NCI-H446 (cell line): ENCODE results near the gene IFITM10.
A peak's percentile ranks its signal among the peaks of the same experiment; 100 is the strongest.

Experiments
- DNase-seq, 2 experiments: peaks; one replicate each; lab custom pipeline; 2025; lab: John Stamatoyannopoulos, UW

Gene IFITM10

DNA sequence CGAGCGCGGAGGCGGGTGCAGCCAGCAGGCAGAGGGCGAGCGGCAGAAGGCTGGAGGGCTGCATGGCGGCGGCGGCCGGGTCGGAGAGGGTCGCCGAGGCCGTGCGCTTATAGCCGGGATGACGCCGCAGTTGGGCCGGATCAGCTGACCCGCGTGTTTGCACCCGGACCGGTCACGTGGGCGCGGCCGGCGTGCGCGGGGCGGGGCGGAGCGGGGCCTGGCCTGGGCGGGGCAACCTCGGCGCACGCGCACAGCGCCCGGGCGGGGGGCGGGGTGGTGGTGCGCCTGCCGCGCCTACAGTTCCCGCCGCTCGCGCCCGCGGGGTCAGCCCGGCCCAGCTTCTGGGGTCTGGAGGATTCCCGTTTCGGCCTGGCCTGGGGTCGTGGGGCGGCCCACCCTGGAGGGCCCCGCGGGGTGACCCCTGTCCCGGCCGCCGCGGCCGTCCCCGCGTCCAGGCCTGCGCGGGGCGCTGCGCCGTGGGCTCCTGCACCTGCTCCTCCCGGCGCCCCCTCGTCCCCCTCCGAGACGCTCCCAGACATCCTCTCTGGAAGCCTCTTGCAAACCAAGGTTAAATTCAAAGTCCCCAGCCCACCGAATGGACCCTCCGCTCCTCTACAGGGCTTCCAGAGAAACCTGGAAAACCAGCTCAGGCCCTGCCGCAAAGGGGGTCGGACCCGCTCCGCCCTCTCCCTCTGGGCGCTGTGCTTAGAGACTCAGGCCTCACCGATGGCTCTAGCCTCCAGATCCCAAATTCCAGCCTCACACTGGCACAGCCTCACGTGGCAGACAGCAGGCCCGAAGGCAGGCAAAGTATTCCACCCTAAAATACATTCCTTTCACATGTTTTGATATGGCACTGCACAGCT lies 13.6 kb upstream of the IFITM10 start, which contains the start of gene CTSD:
CTSD (minus strand) TSS at position 132 of the 866 bp plus-strand sequence; CDS start at position 64, 68 bp downstream.
- peak; percentile 33 to 85 for DNase-seq

DNA sequence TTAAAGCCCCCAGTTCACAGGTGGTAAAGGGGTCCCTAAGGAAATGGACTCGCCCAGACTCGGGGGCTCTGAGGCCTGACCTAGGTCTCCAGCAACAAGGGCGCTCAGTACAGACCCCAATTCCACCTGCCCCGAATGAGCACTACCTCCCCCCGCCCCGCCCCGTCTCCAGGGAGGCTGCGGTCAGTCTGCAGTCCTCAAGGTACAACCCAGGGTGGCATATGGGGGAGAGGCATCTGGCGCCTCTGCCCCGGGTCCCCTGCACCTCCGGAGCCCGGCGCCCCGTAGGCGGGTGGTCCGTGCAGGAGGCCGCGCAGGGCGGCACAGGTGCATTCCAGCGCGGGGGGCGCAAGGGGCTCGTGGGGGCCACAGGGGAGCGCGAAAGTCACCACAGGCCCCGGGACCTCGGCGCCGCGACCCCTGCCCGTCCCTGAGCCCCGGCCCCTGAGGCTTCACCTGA lies 13.0 kb upstream of the IFITM10 start:
- no peak for DNase-seq

DNA sequence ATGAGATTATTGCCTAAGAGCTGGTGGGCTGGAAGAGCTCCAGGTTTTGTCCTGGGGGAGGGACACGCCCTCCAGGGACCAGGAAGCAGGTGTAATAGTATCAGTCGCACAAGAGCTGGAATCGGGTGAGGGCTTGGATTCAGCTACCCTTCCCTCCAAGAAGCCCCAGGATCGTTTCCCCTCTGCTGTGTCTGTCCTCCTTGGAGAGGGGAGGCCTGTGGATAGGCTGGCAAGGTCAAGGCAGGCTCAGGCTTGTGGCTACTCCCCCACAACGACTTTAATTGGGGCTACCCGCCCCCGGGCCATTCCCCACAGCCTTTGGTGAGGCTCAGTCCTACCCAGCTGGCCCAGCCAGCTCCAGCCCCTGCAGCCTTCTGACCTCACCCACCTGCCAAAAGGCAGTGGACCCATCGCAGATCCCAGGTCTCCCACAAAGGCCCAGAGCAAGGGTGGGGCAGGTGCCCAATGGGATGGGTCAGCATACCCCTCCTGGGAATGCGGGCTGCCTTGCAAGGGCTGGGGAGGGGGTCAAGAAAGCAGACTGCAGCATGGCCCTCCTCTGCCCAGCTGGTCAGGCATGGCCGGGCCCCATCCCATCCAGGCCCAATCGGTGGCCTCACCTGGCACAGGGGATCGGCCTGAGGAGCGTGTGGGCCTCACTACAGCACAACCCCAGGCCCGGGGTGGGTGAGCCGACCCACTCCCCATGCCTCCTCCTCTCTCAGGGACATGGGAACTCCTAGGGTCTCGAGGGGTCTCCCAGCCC lies 12.3 kb upstream of the IFITM10 start:
- DNase-seq, result no peak

DNA sequence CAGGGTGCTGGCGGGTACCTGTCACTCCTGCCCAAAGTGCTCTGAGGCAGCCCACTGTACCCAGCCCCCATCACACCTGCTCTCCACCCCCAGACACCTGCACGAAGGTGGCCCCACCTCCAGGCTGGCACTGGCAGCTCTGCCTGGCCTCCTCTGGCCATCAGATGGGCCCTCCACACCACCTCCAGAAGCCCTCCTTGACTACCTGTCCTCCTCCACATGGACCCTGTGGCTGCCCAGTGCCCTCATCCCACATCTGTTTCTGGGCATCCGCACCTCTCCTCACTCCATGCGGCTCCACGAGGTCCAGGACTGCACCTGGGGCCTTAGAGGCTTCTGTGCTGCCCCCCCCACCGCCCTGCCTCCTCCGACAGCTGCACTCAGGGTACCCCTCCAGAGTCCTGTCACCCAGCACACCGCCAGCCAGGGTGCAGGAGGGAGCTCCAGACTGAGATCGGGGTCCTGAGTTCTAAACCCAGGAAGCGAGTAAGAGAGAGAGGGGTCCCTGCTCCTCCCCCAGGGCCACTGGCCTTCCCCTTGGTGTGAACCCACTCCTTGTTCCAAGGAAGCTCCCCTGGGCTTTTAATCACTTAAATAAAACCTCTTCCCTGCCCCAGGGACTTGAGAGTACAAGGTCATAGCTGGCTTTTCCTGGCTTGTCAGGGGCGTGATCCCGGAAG lies 11.6 kb upstream of the IFITM10 start:
- no peak for DNase-seq

DNA sequence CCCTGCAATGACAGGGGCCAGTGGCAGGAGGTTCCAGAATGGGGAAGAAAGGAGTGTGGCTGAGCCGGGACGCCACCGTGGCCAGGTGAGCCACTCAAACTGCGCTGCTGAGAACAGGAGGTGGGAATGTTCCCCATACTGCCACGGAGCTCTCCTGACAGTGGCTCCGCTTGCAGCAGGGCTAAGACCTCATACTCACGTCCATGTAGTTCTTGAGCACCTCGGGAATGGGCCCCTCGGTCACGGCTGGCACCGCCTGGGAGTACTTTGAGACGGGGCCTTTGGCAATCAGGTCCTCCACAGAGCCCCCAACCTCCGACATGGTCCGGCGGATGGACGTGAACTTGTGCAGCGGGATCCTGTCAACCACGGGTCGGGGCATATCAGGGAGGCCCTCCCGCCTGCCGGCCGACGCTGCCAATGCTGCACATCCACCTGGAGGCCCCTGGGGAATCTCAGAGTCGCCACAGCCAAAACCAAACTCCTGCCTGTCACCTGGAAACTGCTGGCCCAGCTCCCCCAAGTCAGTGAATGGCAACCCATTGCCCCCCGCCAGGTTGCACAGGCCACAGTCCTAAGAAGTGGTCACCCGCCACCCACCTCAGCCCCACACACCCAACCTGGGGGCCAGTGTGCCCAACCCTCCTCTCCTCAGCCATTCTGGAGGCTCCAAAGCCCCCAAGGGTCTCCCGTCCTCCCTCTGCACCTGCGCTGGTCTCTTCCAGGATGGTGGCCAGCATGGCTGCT lies 10.9 kb upstream of the IFITM10 start:
- DNase-seq, result no peak

DNA sequence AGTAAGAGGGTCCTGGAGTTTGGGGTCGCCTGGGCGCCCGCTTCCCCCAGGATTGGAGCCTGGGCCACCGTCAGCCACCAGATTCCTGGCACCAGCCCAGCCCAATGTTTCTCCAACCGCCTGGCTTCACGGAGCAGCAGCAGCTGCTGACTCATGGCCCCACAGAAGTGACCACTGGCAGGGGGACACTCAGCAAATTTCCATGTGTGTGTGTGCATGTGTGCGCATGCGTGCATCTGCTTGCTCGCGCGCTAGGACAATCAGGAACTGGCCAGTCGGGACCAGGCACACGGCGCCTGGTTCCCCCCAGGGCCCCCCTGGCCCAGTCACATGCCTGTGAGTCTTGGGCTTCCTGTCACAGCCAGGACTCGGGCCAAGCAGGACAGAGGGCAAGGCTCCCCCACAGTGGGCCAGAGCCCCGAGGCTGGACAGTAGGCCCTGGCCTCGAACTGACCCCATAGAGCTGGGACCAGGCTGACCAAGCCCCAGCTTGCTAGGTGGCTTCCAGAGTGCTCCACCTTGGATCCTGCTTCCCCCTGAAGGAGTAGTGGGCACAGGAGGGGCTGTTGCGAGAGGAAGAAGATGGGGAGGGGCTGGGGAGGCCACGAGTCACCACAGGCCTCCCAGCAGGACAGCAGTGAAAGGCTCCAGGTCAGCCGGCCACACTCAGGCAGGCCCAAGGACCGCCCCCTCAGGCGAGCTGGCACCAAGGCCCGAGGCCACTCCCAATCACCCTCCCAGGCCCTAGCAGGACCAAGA lies 10.1 kb upstream of the IFITM10 start:
- no peak for DNase-seq

DNA sequence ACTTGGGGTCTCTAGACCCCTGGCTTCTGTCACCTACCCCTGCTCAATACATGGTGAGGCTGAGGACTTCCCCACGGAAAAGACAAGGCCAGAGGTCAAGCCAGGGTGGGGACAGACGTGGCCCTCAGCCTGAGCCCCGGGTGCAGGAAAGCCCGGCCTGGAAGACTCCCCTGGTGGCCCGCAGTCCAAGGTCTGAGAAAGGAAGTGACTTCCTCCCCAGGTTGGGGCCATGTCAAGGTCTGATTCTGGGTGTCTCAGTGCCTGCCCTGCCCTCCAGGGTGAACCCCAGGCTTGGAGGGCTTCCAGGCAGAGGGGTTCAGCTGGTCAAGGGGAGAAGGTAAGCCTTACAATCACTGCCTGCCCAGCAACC lies 9.4 kb upstream of the IFITM10 start:
- DNase-seq, result no peak

DNA sequence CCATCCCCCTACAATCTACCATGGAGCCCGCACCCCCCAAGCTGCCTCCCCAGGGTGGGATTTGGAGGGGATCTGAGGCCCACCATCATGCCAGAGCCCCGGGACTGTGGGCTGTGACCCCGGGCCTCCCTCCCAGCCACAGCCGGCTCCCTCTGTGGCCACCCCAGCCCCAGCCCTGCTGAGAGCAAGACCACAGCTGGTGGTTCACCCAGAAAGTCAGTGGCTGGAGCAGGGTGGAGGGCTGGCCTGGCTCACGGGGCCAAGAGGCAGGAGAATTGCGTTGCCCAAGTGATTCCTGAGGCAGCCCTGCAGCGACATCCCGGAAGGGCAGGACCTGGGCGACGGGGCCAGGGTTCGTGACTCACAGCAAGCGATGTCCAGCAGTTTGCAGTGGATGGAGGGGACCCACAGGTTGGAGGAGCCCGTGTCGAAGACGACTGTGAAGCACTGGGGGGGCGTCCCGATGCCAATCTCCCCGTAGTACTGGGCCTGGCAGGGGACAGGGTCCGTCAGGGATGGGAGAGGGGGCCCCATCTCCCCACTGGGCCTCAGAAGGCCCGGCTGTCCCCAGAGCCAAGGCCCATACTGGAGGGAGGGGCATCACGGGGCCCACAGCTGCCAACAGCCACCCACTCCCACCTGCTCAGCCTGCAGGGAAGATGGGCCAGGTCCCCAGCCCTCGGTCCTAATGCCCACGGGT lies 8.9 kb upstream of the IFITM10 start:
- no peak for DNase-seq

DNA sequence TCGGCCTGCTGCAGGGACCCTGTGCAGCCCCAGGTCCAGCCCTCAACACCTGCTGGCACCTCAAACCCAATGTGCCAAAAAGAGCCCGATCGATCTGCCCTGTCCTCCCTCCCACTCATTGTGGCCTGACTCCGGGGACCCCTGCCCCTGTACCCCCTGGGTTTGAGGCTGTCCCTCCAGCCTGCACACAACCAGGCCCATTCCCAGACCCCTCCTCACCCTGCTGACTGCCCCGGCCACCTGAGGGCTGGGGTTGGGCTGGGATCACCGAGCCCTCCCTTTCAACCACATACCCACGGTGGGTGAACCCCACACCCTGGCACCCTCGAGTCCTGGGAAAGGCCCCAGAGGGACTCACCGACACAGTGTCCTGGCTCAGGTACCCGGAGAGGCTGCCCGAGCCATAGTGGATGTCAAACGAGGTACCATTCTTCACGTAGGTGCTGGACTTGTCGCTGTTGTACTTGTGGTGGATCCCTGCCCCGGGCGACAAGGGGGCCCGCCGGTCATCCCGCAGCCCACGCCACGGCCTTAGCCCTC lies 8.3 kb upstream of the IFITM10 start:
- DNase-seq, result no peak

DNA sequence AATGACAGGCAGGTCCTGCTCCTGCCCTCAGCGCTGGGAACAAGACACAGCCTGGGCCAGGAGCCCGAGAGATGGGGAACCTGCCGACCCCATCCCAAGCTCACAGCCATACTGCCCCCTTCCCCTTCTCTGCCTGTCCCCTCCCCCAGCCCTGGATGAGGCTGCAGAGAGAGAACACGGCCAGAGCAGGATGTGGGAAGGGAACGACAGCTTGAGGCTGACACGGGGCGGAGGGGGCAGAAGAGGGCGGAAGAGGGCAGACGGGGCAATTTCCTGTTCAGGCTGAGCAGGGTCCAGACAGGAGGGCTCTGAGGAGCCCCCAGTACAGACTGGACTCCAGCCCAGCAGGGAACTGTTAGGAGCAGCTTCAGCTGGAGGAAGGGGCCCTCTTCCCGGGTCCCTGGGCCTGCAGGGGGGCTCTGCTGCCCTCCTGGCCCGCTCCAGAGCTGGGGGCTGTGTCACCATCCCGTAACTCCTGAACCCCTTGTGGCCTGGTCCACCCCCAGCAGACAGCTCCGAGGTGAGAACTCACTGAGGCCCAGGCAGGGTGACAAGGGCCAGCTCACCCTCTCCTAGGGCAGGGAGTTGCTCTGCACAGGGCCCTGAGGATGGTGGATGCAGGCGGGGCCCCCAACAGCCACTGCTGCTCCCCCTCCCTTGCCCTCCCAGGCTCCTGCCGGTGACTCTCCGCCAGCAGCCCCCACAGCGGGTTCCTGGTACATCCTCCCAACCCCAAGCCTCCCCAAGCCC lies 7.6 kb upstream of the IFITM10 start:
- no peak for DNase-seq

DNA sequence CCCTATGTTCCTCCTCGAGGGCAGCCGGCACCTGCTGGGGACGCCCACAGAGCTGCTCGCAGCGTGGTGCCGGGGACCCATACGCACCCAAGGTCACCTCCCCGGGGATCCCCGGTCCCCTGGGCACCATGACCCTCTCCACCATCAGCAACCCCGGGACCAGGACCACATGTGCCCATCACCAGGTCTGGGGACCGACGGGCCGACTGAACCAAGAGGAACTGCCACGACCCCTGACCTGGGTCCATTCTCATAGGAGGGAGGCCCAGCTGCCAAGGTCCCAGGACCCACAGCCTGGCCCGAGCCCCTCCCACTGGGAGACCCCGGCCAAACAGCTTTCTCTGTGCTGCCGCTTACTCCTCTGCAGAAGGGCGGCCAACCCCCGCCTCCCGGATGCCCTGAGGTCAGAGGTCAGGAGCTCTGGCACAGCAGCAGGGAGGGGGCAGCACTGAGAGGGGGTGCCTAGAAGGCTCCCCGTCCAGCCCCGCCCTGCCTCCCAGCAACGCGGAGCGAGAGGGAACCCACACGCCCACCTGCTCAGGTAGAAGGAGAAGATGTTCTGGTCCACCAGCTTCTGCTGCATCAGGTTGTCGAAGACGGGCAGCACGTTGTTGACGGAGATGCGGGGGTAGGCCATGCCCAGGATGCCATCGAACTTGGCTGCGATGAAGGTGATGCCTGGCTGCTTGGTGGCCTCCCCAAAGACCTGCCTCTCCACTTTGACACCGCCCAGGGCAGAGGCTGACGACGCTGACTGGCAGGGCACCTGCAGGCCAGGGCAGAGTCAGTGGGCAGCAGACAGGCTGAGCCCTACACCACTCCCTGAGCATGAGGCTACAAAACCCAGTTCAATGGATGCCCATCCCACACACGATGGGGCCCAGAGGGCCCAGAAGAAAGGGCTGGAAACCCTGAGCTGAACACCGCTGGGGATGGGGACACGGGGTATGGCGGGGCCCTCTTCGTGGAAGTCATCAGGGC lies 6.7 kb upstream of the IFITM10 start:
- DNase-seq, result no peak

DNA sequence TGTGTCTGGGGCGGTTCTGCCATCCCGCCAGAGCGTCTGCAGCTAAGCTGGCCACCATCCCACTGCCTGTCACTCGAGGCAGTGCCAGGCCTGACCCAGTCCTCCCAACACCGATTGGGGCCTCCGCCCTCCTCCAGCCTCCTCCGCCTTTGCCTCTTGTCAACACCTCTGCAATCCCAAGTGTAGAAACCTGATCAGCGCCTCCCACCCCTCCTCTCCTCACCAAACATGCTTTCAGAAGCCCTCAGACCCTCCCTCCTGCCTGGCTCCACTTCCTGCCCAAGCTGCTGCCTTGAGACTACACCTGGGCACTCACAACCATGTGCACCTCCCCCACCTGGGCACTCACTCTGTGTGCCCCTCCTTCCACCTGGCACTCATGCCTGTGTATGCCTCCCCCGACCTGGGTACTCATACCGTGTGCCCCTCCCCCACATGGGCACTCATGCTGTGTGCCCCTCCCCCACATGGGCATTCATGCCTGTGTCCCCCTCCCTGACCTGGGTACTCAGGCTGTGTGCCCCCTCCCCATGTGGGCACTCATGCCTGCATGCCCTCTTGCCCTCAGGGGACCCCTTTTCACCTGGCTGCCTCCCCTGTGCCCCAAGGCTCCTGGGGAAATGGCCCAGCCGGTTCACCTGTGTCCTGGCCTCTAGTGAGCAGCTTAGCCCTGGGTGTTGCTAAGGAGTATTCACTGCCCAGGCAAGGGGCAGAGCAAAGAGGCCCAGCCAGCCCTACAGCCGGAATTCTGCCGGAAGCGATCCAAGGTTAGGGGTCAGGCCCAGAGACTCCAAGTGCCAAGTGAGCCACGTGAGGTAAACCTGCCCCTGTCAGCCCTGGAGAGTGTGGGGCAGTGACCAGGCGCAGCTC lies 5.5 kb upstream of the IFITM10 start:
- no peak for DNase-seq

DNA sequence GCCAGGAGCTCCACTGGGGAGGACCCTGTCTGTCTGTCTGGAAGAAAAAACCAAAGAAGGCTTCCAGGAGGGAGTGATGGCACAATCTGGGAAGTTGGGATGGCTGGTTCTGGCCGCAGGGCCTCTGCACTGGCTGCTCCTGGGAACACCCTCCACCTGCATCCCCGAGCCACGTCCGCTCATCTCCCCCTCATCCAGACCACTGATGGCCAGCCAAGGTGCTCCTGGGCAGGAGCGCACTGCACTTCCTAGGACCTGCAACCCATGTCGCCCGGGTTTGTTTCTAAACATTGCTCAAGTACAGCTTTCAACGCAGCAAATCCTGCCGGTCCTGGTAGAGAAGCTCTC lies 4.9 kb upstream of the IFITM10 start:
- no peak for DNase-seq

DNA sequence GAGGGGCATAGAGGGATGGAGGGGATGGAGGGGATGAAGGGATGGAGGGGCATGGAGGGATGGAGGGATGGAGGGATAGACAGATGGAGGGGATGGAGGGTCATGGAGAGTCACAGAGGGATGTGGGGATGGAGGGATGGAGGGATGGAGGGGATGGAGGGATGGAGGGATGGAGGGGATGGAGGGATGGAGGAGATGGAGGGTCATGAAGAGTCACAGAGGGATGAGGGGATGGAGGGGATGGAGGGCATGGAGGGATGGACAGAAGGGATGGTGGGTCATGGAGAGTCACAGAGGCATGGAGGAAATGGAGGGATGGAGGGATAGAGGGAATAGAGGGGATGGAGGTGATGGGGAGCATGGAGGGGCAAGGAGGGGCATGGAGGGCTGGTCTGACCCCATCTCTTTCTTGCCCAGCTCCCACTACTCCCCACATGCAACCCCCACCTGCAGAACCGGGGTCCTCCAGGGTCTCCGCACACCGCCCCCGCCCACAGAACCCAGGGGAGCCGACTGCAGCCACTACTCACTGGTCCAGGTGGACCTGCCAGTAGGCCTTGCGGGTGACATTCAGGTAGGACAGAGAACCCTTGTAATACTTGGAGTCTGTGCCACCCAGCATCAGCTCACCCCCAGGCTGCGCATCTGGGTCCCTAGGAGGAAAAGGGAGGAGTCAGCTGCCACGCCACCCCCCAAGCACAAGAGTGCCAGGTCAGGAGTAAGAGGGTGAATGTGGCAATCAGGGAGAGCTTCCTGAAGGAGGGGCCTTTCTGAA lies 4.2 kb upstream of the IFITM10 start:
- DNase-seq, result no peak

DNA sequence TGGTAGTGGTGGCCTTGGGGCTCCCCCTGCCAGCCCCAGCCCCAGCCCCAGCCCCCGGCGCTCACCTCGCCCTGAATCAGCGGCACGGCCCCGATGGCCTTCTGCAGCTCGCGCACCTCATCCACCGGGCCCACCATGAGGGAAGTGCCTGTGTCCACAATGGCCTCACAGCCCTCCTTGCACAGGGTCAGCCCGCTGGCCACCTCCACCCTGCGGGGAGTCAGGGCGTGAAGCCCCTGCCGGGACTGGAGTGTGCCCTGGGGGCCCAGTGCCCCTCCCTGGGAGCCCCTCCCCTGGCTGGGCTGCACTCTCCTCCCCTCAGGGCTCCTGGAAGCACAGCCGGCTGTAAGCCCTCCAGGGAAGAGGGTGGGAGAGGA lies 3.5 kb upstream of the IFITM10 start:
- DNase-seq, result no peak

DNA sequence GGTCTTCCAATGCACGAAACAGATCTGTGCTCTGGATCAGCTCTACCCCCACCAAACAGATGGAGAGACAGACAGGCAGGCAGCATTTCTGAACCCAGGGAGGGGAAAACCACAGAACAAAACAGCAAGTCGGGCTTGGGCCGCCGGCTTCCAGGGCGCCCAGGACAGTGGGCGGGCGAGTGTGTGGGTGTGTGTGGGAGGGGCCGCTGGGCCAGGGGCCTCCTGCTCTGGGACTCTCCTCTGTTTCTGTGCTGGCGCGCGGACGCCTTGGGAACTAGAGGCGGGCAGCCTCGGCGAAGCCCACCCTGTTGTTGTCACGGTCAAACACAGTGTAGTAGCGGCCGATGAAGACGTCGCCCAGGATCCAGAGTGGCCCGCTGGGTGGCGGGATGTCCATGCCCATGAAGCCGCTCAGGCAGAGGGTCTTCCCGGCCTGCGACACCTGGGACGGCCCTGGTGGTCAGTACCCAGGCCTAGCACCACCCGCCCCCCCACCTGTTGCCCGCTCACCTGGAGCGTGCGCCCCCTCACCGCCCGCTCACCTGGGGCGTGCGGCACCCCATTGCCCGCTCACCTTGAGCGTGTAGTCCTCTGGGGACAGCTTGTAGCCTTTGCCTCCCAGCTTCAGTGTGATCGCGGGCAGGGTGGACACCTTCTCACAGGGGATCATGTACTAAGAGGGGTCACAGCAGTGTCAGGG lies 3.0 kb upstream of the IFITM10 start:
- no peak for DNase-seq
